Stimulated activated CD4-positive, alpha-beta T cell treated with anti-CD3 and anti-CD28 coated beads, Interleukin-15, amount 100 ng/mL, for 48 hours (primary cell): ENCODE results near the gene ADGRD1.
A peak's percentile ranks its signal among the peaks of the same experiment; 100 is the strongest.

Experiments used
- DNase-seq, 2 donors: peaks; one replicate each; pipeline ENCODE4 v3.0.0-alpha.2; 2020; ENCODE audit warnings: low read depth in 2 of 2

Gene ADGRD1

DNA sequence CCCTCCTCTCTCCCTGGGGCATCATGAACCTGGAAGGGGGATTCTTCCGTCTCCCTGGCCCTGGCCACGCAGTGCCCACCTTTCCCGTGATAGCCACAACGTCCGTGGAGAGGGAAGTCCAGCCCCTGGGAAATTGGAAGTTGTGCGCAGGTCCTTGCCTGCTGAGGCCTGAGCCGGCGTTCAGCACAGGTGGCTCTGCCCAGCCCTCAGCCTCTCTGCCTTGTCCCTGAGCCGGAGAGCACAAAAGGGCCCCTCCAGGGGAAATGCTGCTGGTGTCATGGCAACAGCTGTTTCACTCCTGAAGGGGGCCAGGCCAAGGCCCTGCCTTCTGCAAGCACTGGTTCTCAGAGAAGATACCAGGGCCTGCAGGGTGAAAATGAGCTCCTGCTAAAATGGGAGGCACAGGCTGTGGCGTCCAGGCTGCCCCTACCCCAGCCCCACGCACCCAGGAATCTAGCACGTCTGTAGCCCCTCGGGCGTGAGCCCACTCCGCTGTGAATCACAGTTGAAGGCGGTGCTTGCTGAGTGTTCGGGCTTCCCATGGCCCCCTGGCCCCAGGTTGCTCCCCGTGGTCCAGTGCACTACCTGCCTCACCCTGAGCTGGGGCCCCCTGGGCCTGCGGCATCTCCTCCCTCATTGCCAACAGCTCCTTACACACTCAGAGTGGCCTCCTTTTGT lies 149.4 kb downstream of the ADGRD1 start:
- DNase-seq: no peak

GRCh38 chr12:131103669-131104462 lies 150.2 kb downstream of the ADGRD1 start:
- DNase-seq: no peak

DNA sequence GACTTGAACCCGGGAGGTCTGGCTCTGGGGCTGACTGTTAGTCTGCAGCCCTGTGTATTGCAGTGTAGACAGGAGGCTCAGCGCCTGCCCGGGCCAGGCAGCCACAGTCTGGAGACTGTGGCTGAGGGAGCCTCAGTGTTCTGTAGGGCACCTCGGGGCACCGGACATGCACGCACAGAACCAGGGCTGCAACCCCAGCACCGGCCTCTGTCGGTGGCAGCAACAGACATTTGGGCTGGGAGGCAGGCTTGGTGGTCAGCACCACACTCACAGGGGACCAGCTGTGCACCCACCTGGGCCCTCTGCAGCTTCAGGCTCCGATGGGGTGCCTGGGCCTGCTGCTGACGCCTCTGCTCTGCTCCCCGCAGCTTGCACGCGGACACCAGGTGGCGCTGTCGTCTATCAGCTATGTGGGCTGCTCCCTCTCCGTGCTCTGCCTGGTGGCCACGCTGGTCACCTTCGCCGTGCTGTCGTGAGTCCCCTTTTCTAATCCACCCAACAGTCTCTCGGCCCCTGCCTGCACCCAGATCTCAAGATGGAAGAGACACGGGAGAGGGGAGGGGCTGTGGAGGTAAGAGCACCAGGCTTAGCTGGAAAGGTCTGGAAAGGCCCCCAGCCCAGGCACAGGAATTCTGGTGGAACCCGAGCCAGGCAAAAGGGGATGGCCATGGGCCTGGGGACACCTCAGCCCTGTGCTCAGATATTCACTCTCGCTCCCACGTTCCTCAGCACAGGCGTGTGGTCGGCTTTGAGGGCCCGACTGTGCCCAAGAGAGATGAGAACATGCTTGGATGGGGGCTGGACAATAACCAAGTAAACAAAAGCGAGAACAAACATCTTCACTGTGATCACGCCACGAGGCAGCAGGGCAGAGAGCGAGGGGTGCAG lies 151.0 kb downstream of the ADGRD1 start:
- DNase-seq: peak; percentile 73 to 83

DNA sequence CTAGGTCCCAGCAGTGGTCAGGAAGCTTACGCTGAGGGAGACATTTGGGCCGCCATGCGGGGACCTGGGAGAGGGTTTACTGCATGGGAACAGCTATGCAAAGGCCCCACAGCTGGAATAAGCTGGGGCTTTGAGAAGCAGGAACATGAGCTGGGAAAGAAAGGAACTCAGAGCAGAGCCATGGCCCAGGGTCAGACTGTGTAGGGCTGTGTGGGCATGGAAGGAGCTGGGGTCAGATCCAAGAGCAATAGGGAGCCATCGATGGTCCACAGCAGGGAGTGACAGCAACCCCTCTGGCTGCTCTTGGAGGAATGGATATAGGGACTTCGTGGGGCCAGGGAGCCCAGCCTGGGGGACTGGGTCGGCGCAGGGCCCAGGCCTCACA lies 151.6 kb downstream of the ADGRD1 start:
- no peak for DNase-seq

GRCh38 chr12:131105736-131106348 lies 152.1 kb downstream of the ADGRD1 start:
- peak; percentile 62 to 71 for DNase-seq

DNA sequence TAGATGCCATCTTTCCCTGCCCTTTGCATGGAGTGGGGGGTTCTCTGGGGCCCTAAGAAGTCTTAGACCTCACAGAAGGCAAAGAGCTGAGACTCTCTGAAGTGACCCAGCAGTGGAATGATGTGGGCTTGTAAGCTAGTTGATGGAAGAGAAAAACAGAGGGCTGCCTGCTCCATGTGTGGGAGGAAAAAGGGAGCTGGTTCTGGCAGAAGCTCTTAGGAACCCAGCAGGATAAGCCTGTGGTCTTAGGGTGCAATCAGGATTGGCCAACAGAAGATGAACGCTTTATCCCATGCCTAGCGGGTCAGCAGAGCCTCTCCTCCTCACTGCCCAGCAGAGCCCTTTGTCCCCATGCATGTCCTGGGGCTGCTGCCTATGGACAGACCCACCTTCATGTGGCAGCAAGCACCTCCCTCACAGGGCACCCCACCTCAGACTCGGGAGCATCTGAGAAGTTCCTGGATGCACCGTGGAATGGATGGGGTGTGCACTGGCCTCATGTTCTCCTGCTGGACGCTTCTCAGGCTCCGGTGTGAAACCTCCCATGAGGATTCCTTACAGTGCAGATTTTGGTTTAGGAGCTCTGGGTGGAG lies 152.7 kb downstream of the ADGRD1 start:
- DNase-seq: no peak

DNA sequence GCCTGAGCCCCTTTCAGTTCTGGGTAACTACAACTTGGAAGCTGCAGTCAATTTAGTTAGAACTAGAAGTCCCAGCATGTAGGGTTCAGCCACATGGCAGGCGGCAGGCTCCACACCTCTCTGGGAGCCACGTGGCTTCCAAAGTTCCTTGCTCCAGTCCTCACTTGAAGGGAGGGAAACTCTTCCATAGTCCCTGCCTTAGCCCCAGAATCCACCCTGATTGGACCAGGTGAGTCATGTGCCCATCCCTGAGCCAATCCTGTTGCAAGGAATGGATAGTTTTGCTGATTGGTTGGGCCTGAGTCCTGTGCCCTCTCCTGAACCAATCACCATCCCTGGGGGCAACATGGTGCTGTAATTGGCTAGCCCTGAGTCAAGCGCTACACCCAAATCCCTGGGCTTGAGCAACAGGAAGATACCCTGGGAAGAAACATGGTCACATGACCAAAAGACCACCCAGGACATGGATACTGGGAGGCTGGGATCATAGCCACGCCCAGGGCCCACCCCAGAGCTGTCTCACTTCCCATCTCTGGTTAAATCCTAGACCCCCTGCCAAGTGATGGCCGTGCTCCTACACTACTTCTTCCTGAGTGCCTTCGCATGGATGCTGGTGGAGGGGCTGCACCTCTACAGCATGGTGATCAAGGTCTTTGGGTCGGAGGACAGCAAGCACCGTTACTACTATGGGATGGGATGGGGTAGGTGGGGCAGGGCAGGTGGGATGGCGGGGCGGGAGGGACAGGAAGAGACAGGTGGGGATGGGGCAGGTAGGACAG lies 154.7 kb downstream of the ADGRD1 start:
- no peak for DNase-seq

DNA sequence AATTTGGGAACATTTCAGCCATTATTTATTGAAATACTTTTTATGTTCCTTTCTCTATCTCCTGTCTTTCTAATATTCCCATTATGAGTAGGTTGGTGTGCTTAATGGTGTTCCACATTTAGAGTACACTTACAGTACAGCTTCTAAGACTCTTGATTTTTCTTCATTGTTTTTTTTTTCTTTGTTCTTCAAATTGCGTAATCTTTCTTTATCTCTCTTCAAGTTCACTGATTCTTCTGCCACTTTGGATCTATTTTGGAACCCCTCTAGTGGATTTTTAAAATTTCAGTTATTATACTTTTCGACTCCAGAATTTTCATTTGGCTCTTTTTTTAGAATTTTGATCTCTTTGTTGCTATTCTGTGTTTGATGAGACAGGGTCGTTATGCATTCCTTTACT lies 157.7 kb downstream of the ADGRD1 start:
- DNase-seq: no peak

- DNase-seq: no peak
Measured at GRCh38 chr12:131112021-131112420, 158.3 kb downstream of the ADGRD1 start.

DNA sequence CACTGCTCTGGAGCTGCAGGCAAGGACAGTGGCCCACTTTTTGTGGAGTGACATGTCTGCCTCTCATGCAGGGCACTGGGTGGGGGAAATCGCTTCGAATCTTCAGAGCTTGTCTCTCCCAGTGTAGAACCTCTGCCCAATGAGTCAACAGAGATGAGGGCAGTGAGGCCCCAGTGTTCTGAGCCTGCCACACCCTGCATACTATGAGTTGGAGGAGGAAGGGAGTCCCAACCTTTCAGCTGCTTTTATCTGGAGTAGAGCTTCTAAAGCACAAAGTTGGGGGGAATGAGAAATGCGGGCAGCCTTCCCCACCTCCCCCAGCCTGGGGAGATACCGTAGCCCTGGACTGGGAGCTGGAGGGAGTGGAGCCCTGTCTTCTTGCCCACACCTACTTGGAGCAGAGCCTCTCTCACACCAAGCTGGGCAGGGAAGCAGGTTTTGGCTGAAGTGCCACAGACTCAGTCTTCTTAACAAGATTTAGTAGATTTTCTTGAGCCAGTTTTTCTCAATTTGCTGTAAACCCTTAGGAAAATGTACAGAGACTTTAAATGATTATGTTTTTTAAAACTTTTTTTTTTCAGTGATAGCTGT lies 159.1 kb downstream of the ADGRD1 start:
- DNase-seq: no peak

DNA sequence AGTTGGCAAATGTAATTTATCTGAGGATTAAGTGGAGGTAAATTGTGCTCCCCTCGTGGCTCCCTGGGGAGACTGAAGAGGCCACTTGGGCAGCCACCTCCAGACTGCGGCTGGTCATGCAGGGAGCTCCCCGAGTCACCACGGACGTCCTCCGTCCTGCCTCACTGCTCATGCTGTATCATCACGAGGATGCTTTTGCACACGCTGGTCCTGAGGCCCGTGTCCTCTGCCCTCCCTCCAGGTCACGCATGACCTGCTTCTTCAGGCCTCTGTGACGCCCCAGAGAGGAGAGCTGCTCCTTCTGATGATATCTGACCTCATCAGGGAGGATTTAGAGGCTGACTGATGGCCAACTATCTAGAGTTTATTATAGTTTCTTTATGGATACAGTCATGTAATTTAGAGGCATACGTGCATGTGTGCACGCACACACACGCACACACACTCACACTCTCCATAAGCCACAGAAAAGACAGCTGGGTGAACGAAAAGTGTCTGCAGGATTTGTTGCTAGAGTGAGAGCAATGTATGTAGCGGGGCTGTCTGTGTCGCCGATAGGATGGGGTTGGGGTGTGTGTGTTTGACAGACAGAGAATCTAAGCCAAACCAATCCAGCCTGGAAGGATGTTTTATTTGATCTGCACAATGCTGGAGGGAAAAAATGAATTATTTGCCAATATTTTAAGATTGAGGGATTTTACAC lies 160.0 kb downstream of the ADGRD1 start:
- no peak for DNase-seq

DNA sequence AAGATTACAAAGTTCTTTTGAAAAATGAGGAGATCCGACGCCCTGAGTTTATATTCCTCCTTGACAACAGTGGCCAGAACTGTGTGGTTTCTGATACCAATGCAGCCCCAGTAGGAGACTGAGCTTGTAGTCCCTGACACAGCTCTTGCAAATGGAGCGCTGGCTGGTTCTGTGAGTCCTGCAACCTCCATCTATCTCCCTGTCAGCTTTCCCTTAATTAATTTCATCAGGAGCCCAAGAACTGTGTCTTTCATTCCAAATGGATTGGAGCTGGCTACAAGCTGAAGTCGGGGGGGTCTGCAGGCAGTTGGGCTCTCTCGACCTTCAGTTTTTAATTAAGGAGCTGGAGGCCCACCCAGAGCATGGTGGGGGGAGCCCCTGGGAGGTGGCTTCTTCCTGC lies 160.6 kb downstream of the ADGRD1 start:
- DNase-seq: no peak

DNA sequence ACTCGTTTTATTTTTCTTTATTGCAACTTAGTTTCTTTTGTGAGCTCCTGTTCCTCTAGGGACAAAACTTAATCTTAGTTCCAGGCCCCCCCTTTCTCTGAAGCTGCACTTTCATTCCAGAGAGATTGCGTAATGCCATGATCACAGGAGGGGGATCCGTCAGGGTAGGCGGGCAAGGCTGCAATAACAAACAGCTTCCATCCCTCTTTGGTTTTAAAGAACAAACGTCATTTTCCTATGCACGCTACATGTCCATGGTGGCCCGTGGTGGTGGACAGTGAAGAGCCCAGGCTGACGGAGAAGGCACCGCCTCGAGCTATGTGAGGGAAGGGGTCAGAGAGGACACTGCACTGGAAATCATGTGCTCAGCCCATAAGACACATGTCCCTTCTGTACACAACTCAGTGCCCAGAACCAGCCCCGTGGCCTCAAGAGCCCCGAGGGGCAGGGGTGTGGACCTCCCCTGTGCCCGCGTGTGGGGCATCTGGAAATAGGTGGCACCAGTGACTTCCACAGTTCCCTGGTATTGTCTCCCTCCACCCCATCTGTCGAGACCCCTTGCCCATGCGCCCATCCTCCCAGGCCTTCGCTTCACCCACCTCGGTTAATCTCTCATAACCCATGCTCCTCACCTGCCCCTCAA lies 161.4 kb downstream of the ADGRD1 start:
- no peak for DNase-seq

- DNase-seq: no peak
Measured at GRCh38 chr12:131115766-131116467, 162.2 kb downstream of the ADGRD1 start.

- DNase-seq: no peak
Measured at GRCh38 chr12:131116468-131117117, 162.9 kb downstream of the ADGRD1 start.

DNA sequence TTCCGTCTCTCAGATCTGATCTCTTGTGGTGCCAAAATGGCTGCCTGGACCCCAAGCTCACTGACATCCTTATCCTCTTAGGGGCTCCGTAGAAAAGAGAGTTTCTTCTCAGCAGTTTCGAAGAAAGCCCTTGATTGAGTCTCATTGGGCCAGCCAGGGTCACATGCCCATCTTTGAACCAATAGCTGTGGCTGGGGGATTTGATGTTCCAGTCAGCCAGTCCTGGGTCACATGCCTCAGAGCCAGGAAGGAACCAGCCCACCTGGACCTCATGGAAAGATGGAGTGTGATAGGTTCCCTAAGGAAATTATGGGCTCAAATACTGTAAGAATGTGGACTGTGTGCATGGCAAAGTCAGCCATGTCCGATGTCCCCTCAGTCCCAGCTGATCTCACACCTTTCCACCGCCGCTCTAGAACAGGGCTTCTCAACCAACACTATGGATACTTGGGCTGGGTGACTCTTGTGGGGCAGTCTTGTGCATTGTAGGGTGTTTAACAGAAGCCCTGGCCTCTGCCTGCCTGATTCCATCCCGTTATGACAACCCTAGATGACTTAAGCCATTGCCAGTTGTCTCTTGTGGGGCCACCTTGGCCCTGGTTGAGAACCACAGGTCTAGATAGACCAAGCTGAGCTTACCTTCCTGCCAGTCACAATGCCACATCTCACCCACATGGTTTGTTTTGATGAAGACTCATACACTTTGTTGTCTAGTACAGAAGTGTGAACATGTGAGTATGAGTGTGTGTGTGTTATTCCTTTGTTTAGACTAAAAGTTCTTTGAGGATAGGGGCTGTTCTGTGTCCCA lies 163.9 kb downstream of the ADGRD1 start:
- no peak for DNase-seq

DNA sequence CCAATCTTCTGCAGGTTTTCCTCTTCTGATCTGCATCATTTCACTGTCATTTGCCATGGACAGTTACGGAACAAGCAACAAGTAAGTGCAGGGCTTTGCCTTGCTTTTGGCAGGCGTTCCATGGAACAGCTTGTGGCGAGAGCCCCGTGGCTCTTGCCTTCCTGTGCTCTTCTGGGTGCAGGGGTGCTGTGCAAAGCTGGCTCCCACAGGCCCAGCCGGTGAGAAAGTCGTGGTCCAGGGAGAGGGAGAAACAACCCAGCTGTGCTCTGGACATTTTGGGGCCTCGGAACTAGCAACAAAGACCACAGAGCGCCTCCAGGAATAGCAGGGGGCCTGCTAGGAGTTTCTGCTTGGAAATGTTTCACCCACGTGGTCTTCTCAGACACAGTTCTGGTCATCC lies 164.7 kb downstream of the ADGRD1 start:
- DNase-seq: no peak
